DND-41 (cell line): Measurements from ENCODE around the gene MEAK7.

Experiments used
- CTCF ChIP-seq: IDR thresholded peaks from 2 replicates; pipeline ENCODE4 v1.5.1; 2012; ENCODE audit warnings: borderline replicate concordance, low read length, moderate library complexity, mild to moderate bottlenecking; ENCODE audit not compliant: poor library complexity, severe bottlenecking; ENCODE audit errors: extremely low read depth
- EZH2 ChIP-seq: IDR thresholded peaks from 3 replicates; pipeline ENCODE4 v1.6.1; 2012; ENCODE audit warnings: borderline replicate concordance, low read depth, mild to moderate bottlenecking, moderate library complexity, low read length, inconsistent platforms; ENCODE audit not compliant: severe bottlenecking

GRCh38 chr16:84509032-84509950 is 4.8 kb upstream of the MEAK7 start:
- TF ChIP-seq CTCF: no peak
- TF ChIP-seq EZH2: no peak
